H9 (cell line): ENCODE measurements around the gene OTOF. TPM values are rescaled to one million over a fixed set of nuclear protein-coding genes. Genes with fewer than 3 reads are reported as not detected.

Experiments
- DNase-seq: peaks from one replicate; pipeline ENCODE4 v3.0.0-alpha.2; 2017
- H2AFZ ChIP-seq: one replicate; pipeline ENCODE4 v1.6.1; 2013; ENCODE audit warnings: mild to moderate bottlenecking, low read length, control low read depth, moderate library complexity
- H2AK5ac ChIP-seq: 2 replicates; pipeline ENCODE4 v1.6.1; 2013; ENCODE audit warnings: low read length, control low read depth, mixed read lengths; ENCODE audit not compliant: insufficient read length
- H2BK120ac ChIP-seq: one replicate; pipeline ENCODE4 v1.6.1; 2013; ENCODE audit warnings: low read depth, mild to moderate bottlenecking, low read length, control low read depth, inconsistent platforms; ENCODE audit not compliant: poor library complexity, severe bottlenecking
- H2BK12ac ChIP-seq: 2 replicates; pipeline ENCODE4 v1.6.1; 2013; ENCODE audit warnings: low read length, control low read depth, mixed read lengths, low read depth; ENCODE audit not compliant: insufficient read length
- H2BK15ac ChIP-seq: 2 replicates; pipeline ENCODE4 v1.6.1; 2013; ENCODE audit warnings: low read depth, low read length, control low read depth
- H2BK20ac ChIP-seq: one replicate; pipeline ENCODE4 v1.6.1; 2013; ENCODE audit warnings: low read depth, mild to moderate bottlenecking, low read length, control low read depth, inconsistent platforms; ENCODE audit not compliant: poor library complexity, severe bottlenecking
- H2BK5ac ChIP-seq: 2 replicates; pipeline ENCODE4 v1.6.1; 2013; ENCODE audit warnings: low read length, control low read depth, mixed read lengths; ENCODE audit not compliant: insufficient read length
- H3K14ac ChIP-seq: 2 replicates; pipeline ENCODE4 v1.6.1; 2013; ENCODE audit warnings: low read length, control low read depth; ENCODE audit not compliant: insufficient read depth
- H3K18ac ChIP-seq: 2 replicates; pipeline ENCODE4 v1.6.1; 2013; ENCODE audit warnings: low read depth, mild to moderate bottlenecking, mixed read lengths, low read length, control low read depth; ENCODE audit not compliant: insufficient read length
- H3K23ac ChIP-seq: 2 replicates; pipeline ENCODE4 v1.6.1; 2013; ENCODE audit warnings: low read length, control low read depth, mixed read lengths, low read depth; ENCODE audit not compliant: insufficient read length
- H3K23me2 ChIP-seq: 2 replicates; pipeline ENCODE4 v1.6.1; 2013; ENCODE audit warnings: low read depth, mild to moderate bottlenecking, mixed read lengths, low read length, control low read depth; ENCODE audit not compliant: insufficient read length, poor library complexity, severe bottlenecking
- H3K27ac ChIP-seq: 2 replicates; pipeline ENCODE4 v1.5.1; 2013; ENCODE audit warnings: low read length, control low read depth, mixed read lengths, low read depth; ENCODE audit not compliant: insufficient read length
- H3K27me3 ChIP-seq: 2 replicates; pipeline ENCODE4 v1.6.1; 2013; ENCODE audit warnings: low read length, control low read depth, inconsistent platforms; ENCODE audit not compliant: insufficient read depth
- H3K4ac ChIP-seq: 2 replicates; pipeline ENCODE4 v1.6.1; 2013; ENCODE audit warnings: low read depth, mild to moderate bottlenecking, control low read depth, inconsistent platforms, low read length, moderate library complexity
- H3K4me1 ChIP-seq: 2 replicates; pipeline ENCODE4 v1.6.1; 2013; ENCODE audit warnings: low read length, control low read depth, inconsistent platforms; ENCODE audit not compliant: insufficient read depth
- H3K4me2 ChIP-seq: 2 replicates; pipeline ENCODE4 v1.6.1; 2013; ENCODE audit warnings: low read length, control low read depth, mixed read lengths; ENCODE audit not compliant: insufficient read length, insufficient read depth
- H3K56ac ChIP-seq: 2 replicates; pipeline ENCODE4 v1.6.1; 2013; ENCODE audit warnings: low read depth, mild to moderate bottlenecking, mixed read lengths, low read length, control low read depth; ENCODE audit not compliant: insufficient read length
- H3K79me1 ChIP-seq: 2 replicates; pipeline ENCODE4 v1.6.1; 2013; ENCODE audit warnings: low read depth, mild to moderate bottlenecking, moderate library complexity, low read length, control low read depth, inconsistent platforms; ENCODE audit not compliant: insufficient read depth, poor library complexity, severe bottlenecking
- H3K79me2 ChIP-seq: 2 replicates; pipeline ENCODE4 v1.6.1; 2013; ENCODE audit warnings: low read length, control low read depth, inconsistent platforms; ENCODE audit not compliant: insufficient read depth
- H3K9ac ChIP-seq: 2 replicates; pipeline ENCODE4 v1.6.1; 2013; ENCODE audit warnings: low read length, control low read depth, mixed read lengths; ENCODE audit not compliant: insufficient read length; ENCODE audit errors: extremely low read depth
- H3K9me3 ChIP-seq: one replicate; pipeline ENCODE4 v1.6.1; 2013; ENCODE audit warnings: low read depth, low read length, inconsistent platforms; ENCODE audit not compliant: control insufficient read depth
- H3T11ph ChIP-seq: one replicate; pipeline ENCODE4 v1.6.1; 2013; ENCODE audit warnings: mild to moderate bottlenecking, low read length, control low read depth, inconsistent platforms
- H4K20me1 ChIP-seq: one replicate; pipeline ENCODE4 v1.6.1; 2013; ENCODE audit not compliant: control insufficient read depth, insufficient read length, insufficient read depth
- H4K5ac ChIP-seq: 2 replicates; pipeline ENCODE4 v1.6.1; 2013; ENCODE audit warnings: low read depth, mild to moderate bottlenecking, mixed read lengths, low read length, control low read depth; ENCODE audit not compliant: insufficient read length
- H4K8ac ChIP-seq: replicated peaks from 2 replicates; pipeline ENCODE4 v1.6.1; 2013; ENCODE audit warnings: low read length, control low read depth, mixed read lengths, low read depth; ENCODE audit not compliant: insufficient read length
- H4K91ac ChIP-seq: 2 replicates; pipeline ENCODE4 v1.6.1; 2013; ENCODE audit warnings: low read depth, mild to moderate bottlenecking, moderate library complexity, mixed read lengths, low read length, control low read depth; ENCODE audit not compliant: insufficient read length
- H3K27ac Mint-ChIP-seq, 3 experiments: 2 replicates in 2 of 3; 3 replicates in 1 of 3; pipeline ENCODE4 v1.8.0; 2020 to 2021; ENCODE audit warnings: mixed read lengths in 3 of 3, mild to moderate bottlenecking in 1 of 3, moderate library complexity in 1 of 3
- H3K27me3 Mint-ChIP-seq: 2 replicates; pipeline ENCODE4 v1.8.0; 2021; ENCODE audit warnings: low read depth, mild to moderate bottlenecking, moderate library complexity, mixed read lengths
- H3K36me3 Mint-ChIP-seq, 3 experiments: 2 replicates in 2 of 3; 3 replicates in 1 of 3; pipeline ENCODE4 v1.8.0; 2020 to 2021; ENCODE audit warnings: low read depth in 3 of 3, mixed read lengths in 3 of 3; ENCODE audit not compliant: insufficient read depth in 1 of 3
- H3K4me1 Mint-ChIP-seq, 2 experiments: 2 replicates each; pipeline ENCODE4 v1.8.0; 2020; ENCODE audit warnings: mixed read lengths in 2 of 2
- H3K4me3 Mint-ChIP-seq, 2 experiments: 2 replicates in 1 of 2; 3 replicates in 1 of 2; pipeline ENCODE4 v1.8.0; 2020 to 2021; ENCODE audit warnings: mild to moderate bottlenecking in 2 of 2, mixed read lengths in 2 of 2, moderate library complexity in 1 of 2
- H3K9me3 Mint-ChIP-seq, 2 experiments: 2 replicates in 1 of 2; 3 replicates in 1 of 2; pipeline ENCODE4 v1.8.0; 2020; ENCODE audit warnings: mild to moderate bottlenecking in 2 of 2, mixed read lengths in 2 of 2, moderate library complexity in 1 of 2
- WGBS: extraction: QIAGEN DNeasy Blood & Tissue Kit; methylation state at CpG from one replicate; pipeline ENCODE4 v1.1.7; 2013; ENCODE audit warnings: missing lambda C conversion rate, low lambda C conversion rate, mixed read lengths; ENCODE audit not compliant: insufficient read length; ENCODE audit errors: extremely low coverage; 5-methylcytosine and 5-hydroxymethylcytosine counted together
- total RNA-seq: library from RNA; stranded (reverse); gene quantifications from 2 replicates; pipeline ENCODE4 v1.2.1, GENCODE V29; 2021
- TF ChIP-seq, protein P1 (sequence below): fragments of 200-600 bp; sonication (generic); conservative IDR thresholded peaks from 3 replicates; pipeline ENCODE4 v1.8.0; 2021; ENCODE audit warnings: antibody characterized with exemption, mild to moderate bottlenecking

The OTOF gene
- total RNA-seq, 1 experiment from 2014 or later: 0.35 TPM

DNA sequence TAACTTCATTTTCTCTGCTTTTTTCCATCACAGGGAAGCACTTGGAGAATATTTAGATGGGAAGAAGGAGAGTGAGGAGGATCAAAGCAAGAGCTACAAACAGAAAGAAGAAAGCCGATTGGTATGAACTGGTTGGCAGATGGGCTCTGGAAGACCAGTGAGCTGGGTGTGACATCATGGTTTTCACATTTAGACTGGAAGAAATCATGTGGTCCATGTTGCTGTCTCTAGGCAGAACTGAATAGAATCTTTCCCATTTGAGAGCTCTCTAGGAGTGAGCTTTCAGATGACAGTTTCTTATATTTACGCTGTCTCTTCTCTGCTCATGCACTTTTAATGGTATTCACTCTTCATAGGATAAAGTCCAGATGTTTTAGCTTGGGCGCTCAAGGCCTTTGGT lies 63.6 kb downstream of the OTOF start:
- Histone ChIP-seq H2AFZ (no peak overlapping the region), H3K27me3 (no peaks in the 10 kb centered on the region), H2BK15ac (no peak overlapping the region), H3K4me2 (no peak overlapping the region), H4K91ac (no peak overlapping the region), H4K5ac (no peak overlapping the region), H2BK12ac (no peak overlapping the region), H3K4me1 (no peaks in the 10 kb centered on the region), H3K23me2 (no peaks in the 10 kb centered on the region), H3K4ac (no peak overlapping the region), H3T11ph (no peak overlapping the region), H3K23ac (no peak overlapping the region), H3K27ac (no peak overlapping the region), H3K9me3 (no peaks in the 10 kb centered on the region), H3K14ac (no peak overlapping the region), H4K20me1 (no peaks in the 10 kb centered on the region), H3K9ac (no peak overlapping the region), H2BK120ac (no peak overlapping the region), H3K18ac (no peak overlapping the region), H3K79me2 (no peaks in the 10 kb centered on the region), H2BK5ac (no peak overlapping the region), H2AK5ac (no peak overlapping the region), H2BK20ac (no peak overlapping the region), H4K8ac (no peak overlapping the region), H3K79me1 (no peaks in the 10 kb centered on the region), H3K56ac (no peak overlapping the region)
- no peaks in the 10 kb centered on the region for H3K9me3 Mint-ChIP-seq
- no peaks in the 10 kb centered on the region for H3K27me3 Mint-ChIP-seq
- no peak for DNase-seq
- no peaks in the 10 kb centered on the region for H3K36me3 Mint-ChIP-seq
- peaks cover 2 to 7% of the 10 kb centered on the region in 2 experiments; a peak in 1 of 4 replicates for H3K4me1 Mint-ChIP-seq
- no CpG with 5 or more reads among the region's 3 CpGs for WGBS
- TF ChIP-seq, protein P1, sequence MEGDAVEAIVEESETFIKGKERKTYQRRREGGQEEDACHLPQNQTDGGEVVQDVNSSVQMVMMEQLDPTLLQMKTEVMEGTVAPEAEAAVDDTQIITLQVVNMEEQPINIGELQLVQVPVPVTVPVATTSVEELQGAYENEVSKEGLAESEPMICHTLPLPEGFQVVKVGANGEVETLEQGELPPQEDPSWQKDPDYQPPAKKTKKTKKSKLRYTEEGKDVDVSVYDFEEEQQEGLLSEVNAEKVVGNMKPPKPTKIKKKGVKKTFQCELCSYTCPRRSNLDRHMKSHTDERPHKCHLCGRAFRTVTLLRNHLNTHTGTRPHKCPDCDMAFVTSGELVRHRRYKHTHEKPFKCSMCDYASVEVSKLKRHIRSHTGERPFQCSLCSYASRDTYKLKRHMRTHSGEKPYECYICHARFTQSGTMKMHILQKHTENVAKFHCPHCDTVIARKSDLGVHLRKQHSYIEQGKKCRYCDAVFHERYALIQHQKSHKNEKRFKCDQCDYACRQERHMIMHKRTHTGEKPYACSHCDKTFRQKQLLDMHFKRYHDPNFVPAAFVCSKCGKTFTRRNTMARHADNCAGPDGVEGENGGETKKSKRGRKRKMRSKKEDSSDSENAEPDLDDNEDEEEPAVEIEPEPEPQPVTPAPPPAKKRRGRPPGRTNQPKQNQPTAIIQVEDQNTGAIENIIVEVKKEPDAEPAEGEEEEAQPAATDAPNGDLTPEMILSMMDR: no peak
- H3K27ac Mint-ChIP-seq: no peak overlapping the region
- no peak overlapping the region for H3K4me3 Mint-ChIP-seq
